Common myeloid progenitor, CD34-positive (primary cell): Measurements from ENCODE around the gene NKD2.

Source experiments
- CTCF ChIA-PET: fragments of 350-600 bp; sonication (Branson Sonifier 250); formaldehyde crosslinking; loops from one replicate; lab custom pipeline; 2021; ENCODE audit warnings: antibody characterized with exemption; lab: Charles Lee
- POLR2A ChIA-PET: fragments of 350-600 bp; sonication (Branson Sonifier 250); formaldehyde crosslinking; loops from one replicate; lab custom pipeline; 2021; ENCODE audit warnings: antibody characterized with exemption; lab: Charles Lee
- DNase-seq, 3 donors: peaks; one replicate each; pipeline versions ENCODE4 v3.0.0 to v3.0.0-alpha.2; 2013
- H3K27ac ChIP-seq, 2 experiments: 1 replicate in 1 of 2; 2 replicates in 1 of 2; pipeline ENCODE4 v1.7.0; 2013; ENCODE audit warnings: inconsistent platforms in 2 of 2, low read length in 2 of 2, mild to moderate bottlenecking in 2 of 2, low read depth in 1 of 2, moderate library complexity in 1 of 2; ENCODE audit not compliant: severe bottlenecking in 2 of 2, insufficient read depth in 1 of 2, poor library complexity in 1 of 2
- H3K27me3 ChIP-seq, 5 experiments: replicated peaks in 2 of 5; 1 replicate in 3 of 5; 2 replicates in 2 of 5; pipeline versions ENCODE4 v1.6.1 to v1.7.0; 2013; ENCODE audit warnings: low read length in 4 of 5, mild to moderate bottlenecking in 2 of 5, moderate library complexity in 2 of 5, inconsistent platforms in 1 of 5; ENCODE audit not compliant: insufficient read depth in 5 of 5, control insufficient read depth in 4 of 5
- H3K36me3 ChIP-seq, 4 experiments: 1 replicate in 2 of 4; 2 replicates in 2 of 4; pipeline versions ENCODE4 v1.6.1 to v1.7.0; 2013; ENCODE audit warnings: low read length in 3 of 4, control low read depth in 1 of 4, mild to moderate bottlenecking in 1 of 4; ENCODE audit not compliant: control insufficient read depth in 4 of 4, insufficient read depth in 4 of 4
- H3K4me1 ChIP-seq, 4 experiments: 1 replicate in 3 of 4; 2 replicates in 1 of 4; pipeline versions ENCODE4 v1.6.1 to v1.7.1; 2013; ENCODE audit warnings: low read length in 3 of 4, mild to moderate bottlenecking in 3 of 4, control low read depth in 1 of 4, inconsistent platforms in 1 of 4, moderate library complexity in 1 of 4; ENCODE audit not compliant: control insufficient read depth in 4 of 4, insufficient read depth in 4 of 4; ENCODE audit errors: control extremely low read depth in 1 of 4
- H3K4me3 ChIP-seq, 7 experiments: 1 replicate in 4 of 7; 2 replicates in 3 of 7; pipeline versions ENCODE4 v1.5.1 to v1.7.0; 2013; ENCODE audit warnings: mild to moderate bottlenecking in 7 of 7, low read length in 6 of 7, moderate library complexity in 6 of 7, inconsistent platforms in 2 of 7, low read depth in 2 of 7, control low read depth in 1 of 7; ENCODE audit not compliant: insufficient read depth in 4 of 7, control insufficient read depth in 1 of 7; ENCODE audit errors: extremely low read depth in 1 of 7
- H3K9me3 ChIP-seq, 5 experiments: 1 replicate in 4 of 5; 2 replicates in 1 of 5; pipeline versions ENCODE4 v1.6.1 to v1.7.1; 2013; ENCODE audit warnings: low read length in 4 of 5, mild to moderate bottlenecking in 2 of 5, inconsistent platforms in 1 of 5, low read depth in 1 of 5, moderate library complexity in 1 of 5; ENCODE audit not compliant: control insufficient read depth in 4 of 5, insufficient read depth in 2 of 5; ENCODE audit errors: control extremely low read depth in 1 of 5
- WGBS: methylation state at CpG from one replicate; pipeline ENCODE4 v1.1.5; 2013; ENCODE audit not compliant: insufficient coverage; 5-methylcytosine and 5-hydroxymethylcytosine counted together

The NKD2 gene

DNA sequence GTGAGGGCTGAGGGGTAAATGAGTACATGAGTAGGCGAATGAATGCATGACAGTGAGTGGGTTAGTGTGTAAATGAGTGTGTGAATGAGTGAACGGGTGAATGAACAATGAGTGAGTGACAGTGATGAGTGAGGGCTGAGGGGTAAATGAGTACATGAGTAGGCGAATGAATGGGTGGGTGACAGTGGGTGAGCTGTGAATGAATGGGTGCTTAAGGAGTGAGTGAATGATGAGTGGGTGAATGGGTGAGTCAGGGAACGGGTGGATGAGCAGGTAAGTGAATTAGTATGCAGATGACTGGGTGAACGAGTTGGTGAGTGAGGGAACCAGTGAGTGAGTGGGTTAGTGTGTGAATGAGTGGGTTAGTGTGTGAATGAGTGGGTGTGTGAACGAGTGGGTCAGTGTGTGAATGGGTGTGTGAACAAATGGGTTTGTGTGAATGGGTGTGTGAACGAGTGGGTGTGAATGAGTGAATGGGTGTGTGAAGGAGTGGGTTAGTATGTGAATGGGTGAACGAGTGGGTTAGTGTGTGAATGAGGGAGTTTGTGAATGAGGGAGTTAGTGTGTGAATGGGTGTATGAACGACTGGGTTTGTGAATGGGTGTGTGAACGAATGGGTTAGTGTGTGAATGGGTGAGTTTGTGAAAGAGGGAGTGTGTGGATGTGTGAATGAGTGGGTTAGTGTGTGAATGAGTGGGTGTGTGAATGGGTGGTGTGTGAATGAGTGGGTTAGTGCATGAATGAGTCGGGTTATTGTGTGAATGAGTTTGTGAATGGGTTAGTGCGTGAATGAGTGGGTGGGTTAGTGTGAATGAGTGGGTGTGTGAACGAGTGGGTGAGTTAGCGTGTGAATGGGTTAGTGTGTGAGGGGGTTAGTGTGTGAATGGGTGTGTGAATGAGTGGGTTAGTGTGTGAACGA is 32.9 kb downstream of the NKD2 start:
- Histone ChIP-seq H3K9me3 (peaks cover 0 to 3% (median 0%) of the 10 kb centered on the region in 5 experiments), H3K4me3 (no peak overlapping the region), H3K27ac (no peak overlapping the region), H3K36me3 (no peaks in the 10 kb centered on the region), H3K27me3 (peaks cover 0 to 2% (median 0%) of the 10 kb centered on the region in 5 experiments), H3K4me1 (no peaks in the 10 kb centered on the region)
- CTCF ChIA-PET, result no interaction called here
- 92% methylated on average over 15 of the region's 15 CpGs for WGBS
- DNase-seq, result no peak
- POLR2A ChIA-PET, result no interaction called here

DNA sequence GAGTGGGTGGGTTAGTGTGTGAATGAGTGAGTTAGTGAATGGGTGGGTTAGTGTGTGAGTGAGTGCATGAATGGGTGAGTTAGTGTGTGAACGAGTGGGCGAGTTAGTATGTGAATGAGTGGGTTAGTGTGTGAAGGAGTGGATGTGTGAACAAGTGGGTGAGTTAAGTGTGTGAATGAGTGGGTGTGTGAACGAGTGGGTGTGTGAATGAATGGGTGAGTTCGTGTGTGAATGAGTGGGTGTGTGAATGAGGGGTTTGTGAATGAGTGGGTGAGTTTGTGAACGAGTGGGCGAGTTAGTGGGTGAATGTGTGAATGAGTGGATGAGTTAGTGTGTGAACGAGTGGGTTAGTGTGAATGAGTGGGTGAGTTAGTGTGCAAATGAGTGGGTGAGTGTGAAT is 34.0 kb downstream of the NKD2 start:
- Histone ChIP-seq H3K9me3 (peaks cover 0 to 3% (median 0%) of the 10 kb centered on the region in 5 experiments), H3K4me1 (no peaks in the 10 kb centered on the region), H3K4me3 (no peak overlapping the region), H3K27me3 (peaks cover 0 to 2% (median 0%) of the 10 kb centered on the region in 5 experiments), H3K27ac (no peak overlapping the region), H3K36me3 (no peaks in the 10 kb centered on the region)
- no peak for DNase-seq
- CTCF ChIA-PET, result no interaction called here
- POLR2A ChIA-PET, result no interaction called here
- 91% methylated on average over 7 of the region's 7 CpGs for WGBS

DNA sequence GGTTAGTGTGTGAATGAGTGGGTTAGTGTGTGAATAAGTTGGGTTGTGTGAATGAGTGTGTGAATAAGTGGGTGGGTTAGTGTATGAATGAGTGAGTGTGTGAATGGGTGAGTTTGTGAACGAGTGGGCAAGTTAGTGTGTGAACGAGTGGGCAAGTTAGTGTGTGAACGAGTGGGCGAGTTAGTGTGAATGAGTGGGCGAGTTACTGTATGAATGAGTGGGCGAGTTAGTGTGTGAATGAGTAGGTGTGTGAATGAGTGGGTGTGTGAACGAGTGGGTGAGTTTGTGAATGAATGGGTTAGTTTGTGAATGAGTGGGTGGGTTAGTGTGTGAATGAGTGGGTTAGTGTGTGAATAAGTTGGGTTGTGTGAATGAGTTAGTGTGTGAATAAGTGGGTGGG is 34.7 kb downstream of the NKD2 start:
- no peaks in the 10 kb centered on the region for H3K36me3 ChIP-seq
- CTCF ChIA-PET, result no interaction called here
- H3K27ac ChIP-seq, result no peak overlapping the region
- POLR2A ChIA-PET, result no interaction called here
- no peak overlapping the region for H3K4me3 ChIP-seq
- H3K9me3 ChIP-seq, result peaks cover 0 to 3% (median 0%) of the 10 kb centered on the region in 5 experiments
- H3K27me3 ChIP-seq, result peaks cover 0 to 2% (median 0%) of the 10 kb centered on the region in 5 experiments
- WGBS, result 94% methylated on average over 7 of the region's 7 CpGs
- DNase-seq, result no peak
- H3K4me1 ChIP-seq, result no peaks in the 10 kb centered on the region

DNA sequence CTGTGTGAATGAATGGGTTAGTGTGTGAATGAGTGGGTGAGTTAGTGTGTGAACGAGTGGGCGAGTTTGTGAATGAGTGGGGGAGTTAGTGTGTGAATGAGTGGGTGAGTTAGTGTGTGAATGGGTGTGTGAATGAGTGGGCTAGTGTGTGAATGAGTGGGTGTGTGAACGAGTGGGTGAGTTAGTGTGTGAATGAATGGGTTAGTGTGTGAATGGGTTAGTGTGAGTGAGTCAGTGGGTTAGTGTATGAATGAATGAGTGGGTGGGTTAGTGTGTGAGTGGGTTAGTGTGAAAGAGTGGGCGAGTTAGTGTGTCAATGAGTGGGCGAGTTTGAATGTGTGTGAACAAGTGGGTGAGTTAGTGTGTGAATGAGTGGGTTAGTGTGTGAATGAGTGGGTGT is 35.5 kb downstream of the NKD2 start:
- Histone ChIP-seq H3K27me3 (peaks cover 0 to 2% (median 0%) of the 10 kb centered on the region in 5 experiments), H3K4me3 (no peak overlapping the region), H3K36me3 (no peaks in the 10 kb centered on the region), H3K4me1 (no peaks in the 10 kb centered on the region), H3K9me3 (peaks cover 0 to 3% (median 0%) of the 10 kb centered on the region in 5 experiments), H3K27ac (no peak overlapping the region)
- 97% methylated on average over 5 of the region's 5 CpGs for WGBS
- ChIA-PET CTCF (no interaction called here), POLR2A (no interaction called here)
- DNase-seq, result no peak

DNA sequence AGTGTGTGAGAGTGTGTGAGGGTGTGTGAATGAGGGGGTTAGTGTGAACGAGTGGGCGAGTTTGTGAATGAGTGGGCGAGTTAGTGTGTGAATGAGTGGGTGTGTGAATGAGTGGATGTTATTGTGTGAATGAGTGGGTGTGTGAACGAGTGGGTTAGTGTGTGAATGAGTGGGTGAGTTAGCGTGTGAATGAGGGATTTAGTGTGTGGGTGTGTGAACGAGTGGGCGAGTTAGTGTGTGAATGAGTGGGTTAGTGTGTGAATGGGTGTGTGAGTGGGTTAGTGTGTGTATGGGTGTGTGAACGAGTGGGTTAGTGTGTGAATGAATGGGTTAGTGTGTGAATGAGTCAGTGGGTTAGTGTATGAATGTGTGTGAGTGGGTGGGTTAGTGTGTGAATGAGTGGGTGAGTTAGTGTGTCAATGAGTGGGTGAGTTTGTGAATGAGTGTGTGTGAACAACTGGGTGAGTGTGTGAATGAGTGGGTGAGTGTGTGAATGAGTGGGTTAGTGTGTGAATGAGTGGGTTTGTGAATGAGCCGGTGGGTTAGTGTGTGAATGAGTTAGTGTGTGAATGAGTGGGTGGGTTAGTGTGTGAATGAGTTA is 37.5 kb downstream of the NKD2 start:
- peaks cover 0 to 3% (median 0%) of the 10 kb centered on the region in 5 experiments for H3K9me3 ChIP-seq
- no peak overlapping the region for H3K4me3 ChIP-seq
- DNase-seq, result no peak
- ChIA-PET POLR2A (no interaction called here), CTCF (no interaction called here)
- no peaks in the 10 kb centered on the region for H3K4me1 ChIP-seq
- WGBS, result 96% methylated on average over 9 of the region's 9 CpGs
- no peak overlapping the region for H3K27ac ChIP-seq
- peaks cover 0 to 10% (median 4%) of the 10 kb centered on the region in 4 experiments for H3K36me3 ChIP-seq
- H3K27me3 ChIP-seq, result peaks cover 0 to 2% (median 0%) of the 10 kb centered on the region in 5 experiments

DNA sequence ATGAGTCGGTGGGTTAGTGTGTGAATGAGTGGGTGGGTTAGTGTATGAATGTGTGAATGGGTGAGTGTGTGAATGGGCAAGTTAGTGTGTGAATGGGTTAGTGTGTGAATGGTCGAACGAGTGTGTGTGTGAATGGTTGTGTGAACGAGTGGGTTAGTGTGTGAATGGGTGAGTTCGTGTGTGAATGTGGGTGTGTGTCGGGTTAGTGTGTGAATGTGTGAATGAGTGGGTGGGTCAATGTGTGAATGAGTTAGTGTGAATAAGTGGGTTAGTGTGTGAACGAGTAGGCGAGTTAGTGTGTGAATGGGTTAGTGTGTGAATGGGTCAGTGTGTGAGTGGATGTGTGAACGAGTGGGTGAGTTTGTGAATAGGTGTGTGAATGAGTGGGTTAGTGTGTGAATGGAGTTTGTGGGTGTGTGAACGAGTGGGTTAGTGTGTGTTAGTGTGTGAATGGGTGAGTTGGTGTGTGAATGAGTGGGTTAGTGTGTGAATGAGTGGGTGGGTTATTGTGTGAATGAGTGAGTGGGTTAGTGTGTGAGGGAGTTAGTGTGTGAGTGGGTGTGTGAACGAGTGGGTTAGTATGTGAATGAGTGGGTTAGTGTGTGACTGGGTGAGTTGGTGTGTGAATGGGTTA is 38.8 kb downstream of the NKD2 start:
- H3K36me3 ChIP-seq, result peaks cover 2 to 24% (median 11%) of the 10 kb centered on the region in 4 experiments
- CTCF ChIA-PET, result no interaction called here
- H3K4me1 ChIP-seq, result no peaks in the 10 kb centered on the region
- WGBS, result 98% methylated on average over 11 of the region's 11 CpGs
- DNase-seq, result no peak
- H3K27ac ChIP-seq, result no peak overlapping the region
- H3K27me3 ChIP-seq, result no peaks in the 10 kb centered on the region
- peaks cover 0 to 3% (median 0%) of the 10 kb centered on the region in 5 experiments for H3K9me3 ChIP-seq
- H3K4me3 ChIP-seq, result no peak overlapping the region
- POLR2A ChIA-PET, result no interaction called here
